ENCODE measurements around the gene DAPP1.

DNA sequence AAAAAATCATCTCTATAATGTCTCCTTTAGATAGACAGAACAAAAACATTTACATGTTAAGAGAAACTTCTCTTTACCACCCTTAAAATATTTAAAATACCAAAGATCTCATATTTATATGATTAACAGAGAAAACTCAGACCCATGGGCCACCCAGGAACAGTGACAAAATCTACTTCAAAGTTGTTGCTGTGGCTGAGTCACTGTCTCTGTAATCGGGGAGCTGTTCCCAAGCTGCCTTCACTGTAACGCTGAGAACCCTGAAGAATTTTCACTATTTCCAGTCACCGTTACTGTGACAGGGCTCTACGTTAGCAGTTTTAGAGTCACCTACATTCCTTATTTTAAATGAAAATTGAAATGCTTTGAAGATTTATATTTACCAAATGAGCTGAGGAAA lies 9.0 kb upstream of the DAPP1 start:
- TF ChIP-seq, protein P1, sequence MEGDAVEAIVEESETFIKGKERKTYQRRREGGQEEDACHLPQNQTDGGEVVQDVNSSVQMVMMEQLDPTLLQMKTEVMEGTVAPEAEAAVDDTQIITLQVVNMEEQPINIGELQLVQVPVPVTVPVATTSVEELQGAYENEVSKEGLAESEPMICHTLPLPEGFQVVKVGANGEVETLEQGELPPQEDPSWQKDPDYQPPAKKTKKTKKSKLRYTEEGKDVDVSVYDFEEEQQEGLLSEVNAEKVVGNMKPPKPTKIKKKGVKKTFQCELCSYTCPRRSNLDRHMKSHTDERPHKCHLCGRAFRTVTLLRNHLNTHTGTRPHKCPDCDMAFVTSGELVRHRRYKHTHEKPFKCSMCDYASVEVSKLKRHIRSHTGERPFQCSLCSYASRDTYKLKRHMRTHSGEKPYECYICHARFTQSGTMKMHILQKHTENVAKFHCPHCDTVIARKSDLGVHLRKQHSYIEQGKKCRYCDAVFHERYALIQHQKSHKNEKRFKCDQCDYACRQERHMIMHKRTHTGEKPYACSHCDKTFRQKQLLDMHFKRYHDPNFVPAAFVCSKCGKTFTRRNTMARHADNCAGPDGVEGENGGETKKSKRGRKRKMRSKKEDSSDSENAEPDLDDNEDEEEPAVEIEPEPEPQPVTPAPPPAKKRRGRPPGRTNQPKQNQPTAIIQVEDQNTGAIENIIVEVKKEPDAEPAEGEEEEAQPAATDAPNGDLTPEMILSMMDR (IDR thresholded peaks at IDR 0.05 in 8 of 11, conservative IDR thresholded peaks at IDR 0.05 in 3 of 11) = no peak
- no peak for TF ChIP-seq POLR2AphosphoS5 (IDR thresholded peaks at IDR 0.05)
